Measurements from ENCODE around the gene PGGHG. TPM values are rescaled to one million over a fixed set of nuclear protein-coding genes. Genes with fewer than 3 reads are reported as not detected.

Gene PGGHG
- polyA plus RNA-seq, 1 experiment, result 4.0 TPM

DNA sequence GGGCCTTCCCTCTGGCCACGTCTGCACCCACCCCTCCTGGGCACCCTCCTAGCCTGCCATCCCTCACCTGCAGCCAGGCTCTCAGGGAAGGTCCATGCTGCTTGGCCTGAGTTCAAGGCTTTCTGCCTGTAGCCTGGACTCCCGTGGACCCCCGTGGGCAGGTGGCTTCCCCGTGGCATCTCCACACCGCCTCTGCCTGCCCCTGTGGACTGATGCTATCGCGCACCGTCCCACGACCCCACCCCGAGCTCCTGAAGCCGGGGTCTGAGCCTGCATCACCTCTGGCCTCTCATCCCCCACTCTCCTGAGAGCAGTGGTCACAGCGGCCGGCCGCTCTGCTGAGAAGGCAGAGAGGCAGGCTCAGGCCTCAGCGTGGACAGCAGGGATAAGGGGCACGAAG, 5.9 kb downstream of the PGGHG start:
- Histone ChIP-seq H3K27ac (ENCODE audit: low read depth, low read length) (no peak overlapping the region), H3K4me3 (ENCODE audit: low read depth, low read length) (no peak overlapping the region), H3K9me3 (ENCODE audit: control insufficient read depth, insufficient read depth, low read length) (no peaks in the 10 kb centered on the region; the same call in 1 of the 2 replicates), H3K27me3 (ENCODE audit: control insufficient read depth, insufficient read depth, low read length) (peaks cover 3% of the 10 kb centered on the region)
- ChIA-PET POLR2A (interaction anchor here (0.6 kb wide), 1 partner anchor 10 kb away, joined by 3 read pairs; no protein-coding TSS in a partner anchor), CTCF (interaction anchor here (1.1 to 1.2 kb wide), 2 partner anchors 10 to 11 kb away, joined by 3 read pairs; no protein-coding TSS in a partner anchor)
- no peak for DNase-seq (ENCODE audit: low read depth, low spot score)
- TF ChIP-seq, protein P1, sequence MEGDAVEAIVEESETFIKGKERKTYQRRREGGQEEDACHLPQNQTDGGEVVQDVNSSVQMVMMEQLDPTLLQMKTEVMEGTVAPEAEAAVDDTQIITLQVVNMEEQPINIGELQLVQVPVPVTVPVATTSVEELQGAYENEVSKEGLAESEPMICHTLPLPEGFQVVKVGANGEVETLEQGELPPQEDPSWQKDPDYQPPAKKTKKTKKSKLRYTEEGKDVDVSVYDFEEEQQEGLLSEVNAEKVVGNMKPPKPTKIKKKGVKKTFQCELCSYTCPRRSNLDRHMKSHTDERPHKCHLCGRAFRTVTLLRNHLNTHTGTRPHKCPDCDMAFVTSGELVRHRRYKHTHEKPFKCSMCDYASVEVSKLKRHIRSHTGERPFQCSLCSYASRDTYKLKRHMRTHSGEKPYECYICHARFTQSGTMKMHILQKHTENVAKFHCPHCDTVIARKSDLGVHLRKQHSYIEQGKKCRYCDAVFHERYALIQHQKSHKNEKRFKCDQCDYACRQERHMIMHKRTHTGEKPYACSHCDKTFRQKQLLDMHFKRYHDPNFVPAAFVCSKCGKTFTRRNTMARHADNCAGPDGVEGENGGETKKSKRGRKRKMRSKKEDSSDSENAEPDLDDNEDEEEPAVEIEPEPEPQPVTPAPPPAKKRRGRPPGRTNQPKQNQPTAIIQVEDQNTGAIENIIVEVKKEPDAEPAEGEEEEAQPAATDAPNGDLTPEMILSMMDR (IDR thresholded peaks at IDR 0.05; ENCODE audit: low read depth, low read length), result no peak

- Histone ChIP-seq H3K9me3 (ENCODE audit: control insufficient read depth, insufficient read depth, low read length) (no peaks in the 10 kb centered on the region; the same call in 1 of the 2 replicates), H3K27ac (ENCODE audit: low read depth, low read length) (no peak overlapping the region), H3K27me3 (ENCODE audit: control insufficient read depth, insufficient read depth, low read length) (peaks cover 11% of the 10 kb centered on the region), H3K4me3 (ENCODE audit: low read depth, low read length) (no peak overlapping the region)
- DNase-seq (ENCODE audit: low read depth, low spot score), result no peak
- TF ChIP-seq, protein P1 (IDR thresholded peaks at IDR 0.05; ENCODE audit: low read depth, low read length), result no peak
- ChIA-PET CTCF (interaction anchor here (1.2 kb wide), 1 partner anchor 10 kb away, joined by 3 read pairs; no protein-coding TSS in a partner anchor), POLR2A (interaction anchor here (0.6 kb wide), 1 partner anchor 9 kb away, joined by 3 read pairs; no protein-coding TSS in a partner anchor)
Measured at GRCh38 chr11:295351-296170, 6.6 kb downstream of the PGGHG start.

GRCh38 chr11:296171-297050, 7.5 kb downstream of the PGGHG start:
- ChIA-PET POLR2A (no interaction called here), CTCF (no interaction called here)
- no peak for DNase-seq (ENCODE audit: low read depth, low spot score)
- peaks cover 11% of the 10 kb centered on the region for H3K27me3 ChIP-seq (ENCODE audit: control insufficient read depth, insufficient read depth, low read length)
- no peaks in the 10 kb centered on the region; the same call in 1 of the 2 replicates for H3K9me3 ChIP-seq (ENCODE audit: control insufficient read depth, insufficient read depth, low read length)
- TF ChIP-seq, protein P1 (IDR thresholded peaks at IDR 0.05; ENCODE audit: low read depth, low read length), result no peak
- no peak overlapping the region for H3K4me3 ChIP-seq (ENCODE audit: low read depth, low read length)
- no peak overlapping the region for H3K27ac ChIP-seq (ENCODE audit: low read depth, low read length)

GRCh38 chr11:297051-297585, 8.2 kb downstream of the PGGHG start:
- POLR2A ChIA-PET, result no interaction called here
- no peak for DNase-seq (ENCODE audit: low read depth, low spot score)
- Histone ChIP-seq H3K4me3 (ENCODE audit: low read depth, low read length) (no peak overlapping the region), H3K27ac (ENCODE audit: low read depth, low read length) (no peak overlapping the region), H3K27me3 (ENCODE audit: control insufficient read depth, insufficient read depth, low read length) (peaks cover 11% of the 10 kb centered on the region), H3K9me3 (ENCODE audit: control insufficient read depth, insufficient read depth, low read length) (no peaks in the 10 kb centered on the region; the same call in 1 of the 2 replicates)
- TF ChIP-seq, protein P1 (IDR thresholded peaks at IDR 0.05; ENCODE audit: low read depth, low read length), result no peak
- CTCF ChIA-PET, result no interaction called here

Data from AG04450 (cell line).